Non-pigmented ciliary epithelial cell (primary cell): ENCODE measurements around the gene CTAGE9.

Source experiments
- DNase-seq: peaks from one replicate; pipeline ENCODE4 v3.0.0-alpha.2; 2010; ENCODE audit warnings: low read depth

The CTAGE9 gene

DNA sequence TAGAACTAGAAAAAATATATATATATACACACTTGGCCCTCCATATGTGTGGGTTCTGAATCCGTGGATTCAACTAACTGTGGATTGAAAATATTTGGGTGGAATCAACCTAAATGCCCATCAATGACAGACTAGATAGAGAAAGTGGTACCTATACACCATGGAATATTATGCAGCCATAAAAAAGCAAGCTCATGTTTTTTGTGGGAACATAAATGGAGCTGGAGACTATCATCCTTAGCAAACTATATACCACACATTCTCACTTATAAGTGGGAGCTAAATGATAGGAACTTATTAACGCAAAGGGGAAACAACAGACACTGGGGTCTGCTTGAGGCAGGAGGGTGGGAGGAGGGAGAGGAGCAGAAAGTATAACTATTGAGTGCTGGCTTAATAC is 37.6 kb downstream of the CTAGE9 start:
- DNase-seq, result no peak

DNA sequence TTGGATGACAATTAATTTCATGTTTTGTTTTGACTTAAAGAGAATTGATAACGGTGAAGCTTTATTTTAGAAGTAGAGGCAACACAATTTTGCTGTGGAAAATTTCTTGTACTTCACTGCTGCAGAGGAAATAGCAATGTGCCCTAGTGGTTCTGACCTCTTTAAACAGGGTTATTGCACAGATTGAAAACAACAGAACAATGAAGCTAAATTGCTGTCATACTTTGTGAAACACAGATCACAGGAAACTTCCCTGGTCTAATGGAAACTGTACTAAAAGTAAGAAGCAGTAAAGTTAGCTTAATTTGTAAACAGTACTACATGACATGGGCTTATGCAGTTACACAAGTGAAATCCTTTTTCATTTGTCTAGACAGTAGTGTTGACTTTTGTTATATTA is 40.9 kb downstream of the CTAGE9 start:
- no peak for DNase-seq

DNA sequence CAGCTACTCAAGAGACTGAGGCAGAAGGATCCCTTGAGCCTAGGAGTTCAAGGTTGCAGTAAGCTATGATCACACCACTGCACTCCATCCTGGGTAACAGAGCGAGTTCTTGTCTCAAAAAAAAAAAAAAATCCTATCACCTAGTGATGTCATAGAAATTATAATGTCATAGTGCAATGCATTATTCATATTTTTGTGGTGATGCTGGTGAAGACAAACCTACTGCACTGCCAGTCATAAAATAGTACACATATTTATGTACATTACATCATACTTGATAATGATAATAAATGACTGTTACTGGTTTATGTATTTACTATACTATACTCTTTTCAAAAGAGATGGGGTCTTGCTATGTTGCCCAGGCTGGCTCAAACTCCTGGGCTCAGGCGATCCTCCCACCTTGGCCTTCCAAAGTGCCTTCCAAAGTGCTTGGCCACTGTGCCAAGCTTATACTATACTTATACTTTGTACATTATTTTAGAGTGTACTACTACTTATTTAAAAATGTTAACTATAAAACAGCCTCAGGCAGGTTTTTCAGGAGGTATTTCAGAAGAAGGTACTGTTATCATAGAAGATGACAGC is 47.1 kb downstream of the CTAGE9 start:
- DNase-seq, result no peak

DNA sequence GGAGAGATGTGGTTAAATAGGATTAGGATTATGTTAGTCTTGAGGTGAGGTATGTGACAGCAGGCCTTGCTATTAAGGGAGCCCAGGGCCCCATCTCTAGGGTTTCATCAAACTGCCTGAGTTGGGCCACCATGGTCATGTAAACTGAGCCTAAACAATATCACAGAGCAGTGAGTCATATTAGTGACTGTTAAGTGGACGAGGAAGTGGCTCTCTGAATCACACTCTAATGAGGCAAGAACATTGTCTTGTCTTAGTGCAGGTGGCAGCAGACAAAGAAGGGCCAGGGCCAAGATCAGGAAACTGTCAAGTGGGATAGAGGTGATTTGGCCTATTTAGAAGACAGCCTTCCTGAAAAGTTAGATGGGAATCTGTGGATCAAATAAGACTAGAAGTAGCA is 50.6 kb downstream of the CTAGE9 start:
- no peak for DNase-seq
